GM18508 (cell line): ENCODE results near the gene TASOR2.

Experiments used
- ATAC-seq: cut with Tn5 transposase; IDR thresholded peaks from one replicate; pipeline ENCODE4 v1.9.1; 2021; ENCODE audit warnings: moderate number of reproducible peaks; ENCODE audit not compliant: insufficient read depth, unreplicated experiment

TASOR2 gene

DNA sequence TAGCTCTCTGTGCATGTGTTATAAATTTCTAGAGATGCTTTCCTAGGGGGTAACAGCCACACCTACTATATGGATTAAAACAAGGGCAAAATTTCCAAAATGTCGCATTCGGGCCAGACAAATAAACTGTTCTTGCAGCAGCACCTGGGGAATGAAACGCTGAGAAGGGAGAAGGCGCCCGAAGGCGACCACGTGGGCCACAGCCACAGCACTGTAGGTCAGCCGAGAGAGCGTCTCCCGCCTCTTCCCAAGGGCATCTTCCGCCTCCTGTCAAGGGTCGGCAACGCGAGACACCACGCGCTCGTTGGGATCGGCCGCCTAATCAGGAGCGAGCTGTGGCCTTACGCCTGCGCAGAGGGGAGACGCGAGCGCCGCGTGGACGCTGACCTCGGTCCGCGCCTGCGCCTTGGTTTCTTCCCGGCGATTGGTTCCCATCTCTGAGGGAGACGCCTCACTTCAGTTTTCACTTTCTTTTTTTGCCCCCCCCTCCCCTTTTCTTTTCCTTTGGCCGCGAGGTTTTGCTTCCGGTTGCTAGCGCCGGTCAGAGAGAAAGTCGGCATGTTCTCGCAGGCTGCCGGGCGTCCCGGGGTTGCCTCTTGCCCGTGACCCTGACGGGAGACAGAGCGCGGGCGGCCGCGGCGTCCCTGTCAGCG, at the start of gene TASOR2:
Gene TASOR2, plus strand, starts transcription at position 521 of the 653 bp plus-strand sequence. CDS start 35,805 bp downstream, outside the sequence.
- peak; percentile 57 for ATAC-seq

GRCh38 chr10:5634918-5635317, 49.7 kb upstream of the TASOR2 start:
- no peak for ATAC-seq

GRCh38 chr10:5638494-5638893, 46.1 kb upstream of the TASOR2 start:
- ATAC-seq, result no peak

GRCh38 chr10:5639066-5639465, 45.6 kb upstream of the TASOR2 start:
- no peak for ATAC-seq

DNA sequence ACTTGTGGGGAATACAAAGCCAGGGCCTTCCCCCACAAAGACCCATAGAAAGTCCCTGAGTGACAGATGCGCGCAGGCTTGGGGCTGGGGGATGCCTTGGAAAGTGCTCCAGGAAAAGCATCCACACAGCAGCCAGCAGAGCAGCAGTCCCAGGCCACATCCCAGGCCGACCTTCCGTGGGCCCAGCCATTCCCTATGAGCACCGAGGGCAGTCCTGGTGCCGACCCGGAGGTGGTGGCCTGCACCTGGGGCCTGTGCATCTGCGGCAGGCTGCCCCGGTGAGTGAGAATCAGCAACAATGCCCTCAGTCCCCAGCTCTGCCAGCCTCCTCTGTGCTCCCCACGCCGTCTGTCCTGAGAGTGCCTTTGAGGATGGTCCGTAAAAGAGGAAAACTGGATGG, 44.6 kb upstream of the TASOR2 start:
- ATAC-seq, result no peak

DNA sequence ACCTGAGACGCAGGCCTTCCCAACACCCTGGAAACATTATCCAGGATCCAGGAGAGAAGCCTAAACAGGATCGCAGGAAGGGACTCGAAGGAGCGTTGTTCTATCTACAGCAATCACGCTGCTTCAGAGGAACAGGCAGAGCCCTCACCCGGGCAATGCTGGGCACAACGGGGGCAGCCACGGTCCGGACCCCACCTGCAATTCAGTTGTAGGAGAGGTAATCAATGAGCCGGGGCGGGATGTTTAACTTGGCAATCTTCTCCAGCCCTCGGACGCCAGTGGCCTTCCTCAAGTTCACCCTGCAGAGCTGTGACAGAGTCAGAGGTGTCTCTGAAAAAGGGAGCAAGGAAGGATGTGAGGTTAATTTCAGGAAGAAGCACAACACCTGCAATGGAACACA, 44.1 kb upstream of the TASOR2 start:
- no peak for ATAC-seq

DNA sequence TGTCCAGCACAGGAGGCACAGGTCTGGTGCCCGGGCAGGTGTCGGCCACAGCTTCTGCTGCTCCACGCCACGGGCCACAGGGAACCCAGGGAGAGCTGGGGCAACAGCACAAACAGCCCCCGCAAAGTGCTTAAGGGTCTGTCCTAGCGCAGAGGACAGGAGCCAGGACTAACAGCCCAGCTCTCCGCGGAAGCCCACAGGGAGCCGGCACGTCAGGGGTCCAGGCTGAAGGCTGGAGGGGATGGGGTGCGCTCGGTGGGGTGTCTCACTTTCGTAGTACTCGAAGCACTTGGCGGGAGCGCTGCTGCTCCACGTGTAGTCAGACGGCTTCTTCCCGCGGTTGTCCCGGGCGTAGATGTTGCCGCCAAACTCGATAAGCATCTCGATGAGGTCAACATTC, 43.1 kb upstream of the TASOR2 start:
- no peak for ATAC-seq

GRCh38 chr10:5643346-5644067, 41.1 kb upstream of the TASOR2 start:
- no peak for ATAC-seq

- ATAC-seq, result no peak
Observed at GRCh38 chr10:5644930-5645329, 39.7 kb upstream of the TASOR2 start.

DNA sequence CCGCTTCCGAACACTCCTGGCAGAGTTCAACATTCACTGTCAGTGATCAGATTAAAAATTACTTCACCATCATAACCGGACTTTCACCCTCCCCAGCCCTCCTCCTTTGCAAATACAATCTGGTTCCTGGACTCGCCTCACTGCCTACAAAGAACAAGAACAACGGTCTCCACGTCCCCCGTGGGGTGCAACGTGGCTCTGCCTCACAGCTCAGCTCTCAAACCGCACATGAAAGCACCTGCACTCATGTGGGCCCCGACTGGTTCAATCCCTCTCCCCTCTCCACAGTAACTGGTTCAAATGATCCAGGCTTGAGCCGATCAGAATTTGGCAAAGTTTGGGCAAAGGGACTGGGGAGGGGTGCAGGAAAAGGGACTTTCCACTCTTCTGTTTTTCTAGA, 39.3 kb upstream of the TASOR2 start:
- no peak for ATAC-seq

DNA sequence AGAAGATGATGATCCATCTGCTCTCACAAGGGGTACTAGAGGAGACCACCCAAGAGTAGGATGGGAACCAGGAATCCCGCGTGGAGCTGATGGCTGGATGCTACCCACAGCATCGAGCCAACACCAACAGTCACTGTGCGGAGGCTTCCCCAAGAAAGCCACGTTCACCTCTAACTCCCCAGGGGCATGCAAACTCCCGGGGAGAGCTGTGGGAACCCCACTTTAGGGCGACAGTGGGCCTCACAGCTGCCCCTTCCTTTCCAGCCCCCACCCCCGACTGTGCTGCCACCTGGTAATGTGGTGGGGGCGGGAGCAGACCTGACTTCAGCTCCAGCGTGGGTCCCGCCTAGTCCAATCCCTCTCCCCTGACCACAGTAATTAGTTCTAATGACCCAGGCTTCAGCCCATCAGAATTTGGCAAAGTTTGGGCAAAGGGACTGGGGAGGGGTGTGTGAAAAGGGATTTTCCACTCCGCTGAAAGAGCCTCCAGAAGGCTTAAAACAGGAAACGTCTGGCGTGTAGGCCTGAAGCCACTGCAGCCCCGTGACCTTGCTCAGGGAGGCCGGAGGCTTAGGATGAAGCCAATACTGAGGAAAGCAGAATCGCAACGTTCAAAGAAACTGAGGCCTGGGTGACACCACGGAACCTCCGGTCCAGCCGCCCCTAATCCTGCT, 38.6 kb upstream of the TASOR2 start:
- ATAC-seq, result no peak

GRCh38 chr10:5647507-5648240, 37.0 kb upstream of the TASOR2 start:
- no peak for ATAC-seq

- no peak for ATAC-seq
Observed at GRCh38 chr10:5648494-5649457, 35.9 kb upstream of the TASOR2 start.

- no peak for ATAC-seq
Observed at GRCh38 chr10:5649746-5650145, 34.9 kb upstream of the TASOR2 start.

GRCh38 chr10:5650664-5651387, 33.8 kb upstream of the TASOR2 start:
- ATAC-seq, result no peak

DNA sequence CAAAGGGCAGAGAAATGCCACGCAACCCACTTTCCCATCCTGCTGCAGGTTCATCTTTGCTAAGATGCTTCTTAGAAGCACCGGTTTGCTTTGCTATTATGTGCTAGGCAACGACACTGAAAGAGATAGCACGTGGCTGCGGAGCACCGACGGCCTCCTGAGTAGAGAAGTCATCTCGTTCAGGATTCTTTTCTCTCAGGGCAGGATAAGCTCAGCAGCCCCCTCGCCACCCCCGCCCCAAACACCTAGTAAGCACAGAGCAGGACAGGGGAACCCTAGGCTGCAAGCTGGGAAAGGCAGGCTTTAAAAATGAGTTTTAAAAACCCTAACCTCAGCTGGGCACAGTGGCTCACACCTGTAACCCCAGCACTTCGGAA, 33.3 kb upstream of the TASOR2 start:
- ATAC-seq, result no peak

DNA sequence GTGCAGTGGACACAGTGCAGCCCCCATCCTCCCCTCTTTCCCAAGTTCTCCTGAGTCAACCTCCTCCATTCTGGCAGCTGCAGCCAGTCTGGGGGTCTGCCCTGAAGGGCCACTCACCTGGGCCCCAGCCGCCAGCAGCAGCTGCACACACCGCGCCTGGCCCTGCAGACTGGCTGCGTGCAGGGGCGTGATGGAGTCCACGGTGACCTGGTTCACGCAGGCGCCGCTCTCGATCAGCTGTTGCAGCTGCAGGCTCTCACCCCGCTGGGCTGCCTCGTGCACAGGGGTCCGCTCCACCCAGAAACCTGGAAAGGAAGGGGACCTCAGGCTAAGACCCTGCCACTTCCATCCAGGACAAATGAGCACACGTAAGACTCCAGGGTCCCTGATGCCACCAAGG, 31.9 kb upstream of the TASOR2 start:
- no peak for ATAC-seq

- no peak for ATAC-seq
Observed at GRCh38 chr10:5654218-5654755, 30.4 kb upstream of the TASOR2 start.

GRCh38 chr10:5655121-5655520, 29.5 kb upstream of the TASOR2 start:
- ATAC-seq, result no peak
